Fibroblast of the conjunctiva (primary cell): ENCODE results near the gene WNT7B.

Source experiments
- DNase-seq: peaks from one replicate; pipeline ENCODE4 v3.0.0-alpha.2; 2010; ENCODE audit warnings: low read depth

Gene WNT7B

GRCh38 chr22:45971408-45972028 lies 5.4 kb downstream of the WNT7B start:
- DNase-seq = no peak

- no peak for DNase-seq
Measured at GRCh38 chr22:45970705-45971407, 6.1 kb downstream of the WNT7B start.

GRCh38 chr22:45969801-45970470 lies 7.0 kb downstream of the WNT7B start:
- DNase-seq = no peak

- no peak for DNase-seq
Measured at GRCh38 chr22:45969414-45969799, 7.6 kb downstream of the WNT7B start.

GRCh38 chr22:45968751-45969413 lies 8.1 kb downstream of the WNT7B start:
- no peak for DNase-seq

- DNase-seq = no peak
Measured at GRCh38 chr22:45968003-45968650, 8.8 kb downstream of the WNT7B start.

GRCh38 chr22:45966895-45967365 lies 10.0 kb downstream of the WNT7B start:
- DNase-seq = no peak

GRCh38 chr22:45966320-45966894 lies 10.6 kb downstream of the WNT7B start:
- no peak for DNase-seq

- DNase-seq = no peak
Measured at GRCh38 chr22:45965563-45965962, 11.4 kb downstream of the WNT7B start.

- DNase-seq = no peak
Measured at GRCh38 chr22:45964926-45965527, 11.9 kb downstream of the WNT7B start.

GRCh38 chr22:45964372-45964771 lies 12.6 kb downstream of the WNT7B start:
- no peak for DNase-seq

- no peak for DNase-seq
Measured at GRCh38 chr22:45963821-45964220, 13.1 kb downstream of the WNT7B start.

GRCh38 chr22:45962756-45963324 lies 14.1 kb downstream of the WNT7B start:
- no peak for DNase-seq

- no peak for DNase-seq
Measured at GRCh38 chr22:45962434-45962718, 14.6 kb downstream of the WNT7B start.

- no peak for DNase-seq
Measured at GRCh38 chr22:45961679-45962433, 15.1 kb downstream of the WNT7B start.

GRCh38 chr22:45960477-45961386 lies 16.2 kb downstream of the WNT7B start:
- DNase-seq = no peak

GRCh38 chr22:45959719-45960476 lies 17.1 kb downstream of the WNT7B start:
- no peak for DNase-seq

- DNase-seq = no peak
Measured at GRCh38 chr22:45958971-45959370, 18.0 kb downstream of the WNT7B start.

- DNase-seq = no peak
Measured at GRCh38 chr22:45957826-45958225, 19.1 kb downstream of the WNT7B start.
